ENCODE results near the gene MAGEA11.

DNA sequence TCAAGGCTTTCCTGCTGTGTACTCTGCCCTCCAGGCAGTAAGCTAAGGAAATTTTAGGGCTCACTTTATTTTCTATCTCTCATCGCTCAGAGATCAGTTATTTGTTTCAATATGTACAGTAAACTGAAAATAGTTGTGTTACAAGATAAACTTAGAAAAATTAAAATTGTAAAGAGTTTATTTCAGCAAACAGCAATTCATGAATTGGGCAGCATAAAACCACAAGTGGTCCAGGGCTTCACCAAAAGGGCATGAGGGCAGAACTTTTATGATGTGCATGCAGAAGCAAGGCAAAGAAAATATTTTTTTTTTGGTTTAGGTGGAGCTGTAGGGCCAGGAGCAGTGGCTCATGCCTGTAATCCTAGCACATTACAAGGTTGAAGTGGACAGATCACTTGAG is 20.1 kb upstream of the MAGEA11 start:
- TF ChIP-seq POLR2A (IDR thresholded peaks at IDR 0.05), result no peak
- TF ChIP-seq, protein P1, sequence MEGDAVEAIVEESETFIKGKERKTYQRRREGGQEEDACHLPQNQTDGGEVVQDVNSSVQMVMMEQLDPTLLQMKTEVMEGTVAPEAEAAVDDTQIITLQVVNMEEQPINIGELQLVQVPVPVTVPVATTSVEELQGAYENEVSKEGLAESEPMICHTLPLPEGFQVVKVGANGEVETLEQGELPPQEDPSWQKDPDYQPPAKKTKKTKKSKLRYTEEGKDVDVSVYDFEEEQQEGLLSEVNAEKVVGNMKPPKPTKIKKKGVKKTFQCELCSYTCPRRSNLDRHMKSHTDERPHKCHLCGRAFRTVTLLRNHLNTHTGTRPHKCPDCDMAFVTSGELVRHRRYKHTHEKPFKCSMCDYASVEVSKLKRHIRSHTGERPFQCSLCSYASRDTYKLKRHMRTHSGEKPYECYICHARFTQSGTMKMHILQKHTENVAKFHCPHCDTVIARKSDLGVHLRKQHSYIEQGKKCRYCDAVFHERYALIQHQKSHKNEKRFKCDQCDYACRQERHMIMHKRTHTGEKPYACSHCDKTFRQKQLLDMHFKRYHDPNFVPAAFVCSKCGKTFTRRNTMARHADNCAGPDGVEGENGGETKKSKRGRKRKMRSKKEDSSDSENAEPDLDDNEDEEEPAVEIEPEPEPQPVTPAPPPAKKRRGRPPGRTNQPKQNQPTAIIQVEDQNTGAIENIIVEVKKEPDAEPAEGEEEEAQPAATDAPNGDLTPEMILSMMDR (IDR thresholded peaks at IDR 0.05), result no peak

All from testis (tissue), 2 donors.